Esophagus squamous epithelium (tissue), 4 donors: ENCODE data around the gene STT3B.

Source experiments
- POLR2A ChIP-seq, 4 donors: fragments of 450-650 bp; IDR thresholded peaks; one replicate each; pipeline ENCODE4 v1.6.1; 2017; ENCODE audit warnings: antibody characterized with exemption in 4 of 4, mild to moderate bottlenecking in 4 of 4, moderate library complexity in 3 of 4
- TF ChIP-seq, protein P1 (sequence below), 6 experiments: fragments of 450-650 bp in 4 of 6; fragments of 200-600 bp in 2 of 6; sonication (generic) in 2 of 6; IDR thresholded peaks; one replicate each; pipeline ENCODE4 v1.5.1; 2016 to 2019; ENCODE audit warnings: antibody characterized with exemption in 6 of 6, mild to moderate bottlenecking in 4 of 6, moderate library complexity in 4 of 6

- TF ChIP-seq POLR2A (IDR thresholded peaks at IDR 0.05), result no peak
- TF ChIP-seq, protein P1, sequence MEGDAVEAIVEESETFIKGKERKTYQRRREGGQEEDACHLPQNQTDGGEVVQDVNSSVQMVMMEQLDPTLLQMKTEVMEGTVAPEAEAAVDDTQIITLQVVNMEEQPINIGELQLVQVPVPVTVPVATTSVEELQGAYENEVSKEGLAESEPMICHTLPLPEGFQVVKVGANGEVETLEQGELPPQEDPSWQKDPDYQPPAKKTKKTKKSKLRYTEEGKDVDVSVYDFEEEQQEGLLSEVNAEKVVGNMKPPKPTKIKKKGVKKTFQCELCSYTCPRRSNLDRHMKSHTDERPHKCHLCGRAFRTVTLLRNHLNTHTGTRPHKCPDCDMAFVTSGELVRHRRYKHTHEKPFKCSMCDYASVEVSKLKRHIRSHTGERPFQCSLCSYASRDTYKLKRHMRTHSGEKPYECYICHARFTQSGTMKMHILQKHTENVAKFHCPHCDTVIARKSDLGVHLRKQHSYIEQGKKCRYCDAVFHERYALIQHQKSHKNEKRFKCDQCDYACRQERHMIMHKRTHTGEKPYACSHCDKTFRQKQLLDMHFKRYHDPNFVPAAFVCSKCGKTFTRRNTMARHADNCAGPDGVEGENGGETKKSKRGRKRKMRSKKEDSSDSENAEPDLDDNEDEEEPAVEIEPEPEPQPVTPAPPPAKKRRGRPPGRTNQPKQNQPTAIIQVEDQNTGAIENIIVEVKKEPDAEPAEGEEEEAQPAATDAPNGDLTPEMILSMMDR (IDR thresholded peaks at IDR 0.05), result no peak
Measured at GRCh38 chr3:31488475-31489017, 44.2 kb upstream of the STT3B start.
